GM23338 (cell line): ENCODE measurements around the gene C13orf46.

Source experiments
- ETS1 ChIP-seq: IDR thresholded peaks from 2 replicates; pipeline ENCODE4 v1.6.1; 2016; ENCODE audit warnings: antibody characterized with exemption
- EZH2 ChIP-seq: fragments of 200-600 bp; sonication (generic); IDR thresholded peaks from one replicate; pipeline ENCODE4 v1.8.0; 2017; ENCODE audit warnings: antibody characterized with exemption, mild to moderate bottlenecking, low read depth; ENCODE audit not compliant: unreplicated experiment
- EZH2phosphoT487 ChIP-seq: fragments of 200-600 bp; sonication (generic); IDR thresholded peaks from one replicate; pipeline ENCODE4 v1.8.1; 2018; ENCODE audit warnings: antibody characterized with exemption; ENCODE audit not compliant: unreplicated experiment
- POLR2AphosphoS5 ChIP-seq: IDR thresholded peaks from 2 replicates; pipeline ENCODE4 v1.6.1; 2016; ENCODE audit warnings: antibody characterized with exemption, low read depth
- REST ChIP-seq: IDR thresholded peaks from one replicate; pipeline ENCODE4 v1.6.1; 2018; ENCODE audit warnings: antibody characterized with exemption; ENCODE audit not compliant: unreplicated experiment
- TF ChIP-seq, protein P1 (sequence below), 2 experiments: fragments of 200-600 bp in 1 of 2; sonication (generic) in 1 of 2; conservative IDR thresholded peaks; 2 replicates each; pipeline versions ENCODE4 v1.5.1 to v1.6.1; 2016 to 2017; ENCODE audit warnings: antibody characterized with exemption in 2 of 2, low read depth in 2 of 2, mild to moderate bottlenecking in 2 of 2, moderate library complexity in 1 of 2

- TF ChIP-seq REST = no peak
- TF ChIP-seq, protein P1, sequence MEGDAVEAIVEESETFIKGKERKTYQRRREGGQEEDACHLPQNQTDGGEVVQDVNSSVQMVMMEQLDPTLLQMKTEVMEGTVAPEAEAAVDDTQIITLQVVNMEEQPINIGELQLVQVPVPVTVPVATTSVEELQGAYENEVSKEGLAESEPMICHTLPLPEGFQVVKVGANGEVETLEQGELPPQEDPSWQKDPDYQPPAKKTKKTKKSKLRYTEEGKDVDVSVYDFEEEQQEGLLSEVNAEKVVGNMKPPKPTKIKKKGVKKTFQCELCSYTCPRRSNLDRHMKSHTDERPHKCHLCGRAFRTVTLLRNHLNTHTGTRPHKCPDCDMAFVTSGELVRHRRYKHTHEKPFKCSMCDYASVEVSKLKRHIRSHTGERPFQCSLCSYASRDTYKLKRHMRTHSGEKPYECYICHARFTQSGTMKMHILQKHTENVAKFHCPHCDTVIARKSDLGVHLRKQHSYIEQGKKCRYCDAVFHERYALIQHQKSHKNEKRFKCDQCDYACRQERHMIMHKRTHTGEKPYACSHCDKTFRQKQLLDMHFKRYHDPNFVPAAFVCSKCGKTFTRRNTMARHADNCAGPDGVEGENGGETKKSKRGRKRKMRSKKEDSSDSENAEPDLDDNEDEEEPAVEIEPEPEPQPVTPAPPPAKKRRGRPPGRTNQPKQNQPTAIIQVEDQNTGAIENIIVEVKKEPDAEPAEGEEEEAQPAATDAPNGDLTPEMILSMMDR (conservative IDR thresholded peaks at IDR 0.05; ENCODE audit: low read depth in 2 of 2) = no peak
- no peak for TF ChIP-seq EZH2phosphoT487
- TF ChIP-seq ETS1 = no peak
- TF ChIP-seq POLR2AphosphoS5 = no peak
- TF ChIP-seq EZH2 = no peak
These were observed 15.5 kb downstream of the C13orf46 start for GRCh38 chr13:113958373-113958772.
